ENCODE measurements around the gene ATXN7L3B. TPM values are rescaled to one million over a fixed set of nuclear protein-coding genes. Genes with fewer than 3 reads are reported as not detected.

The ATXN7L3B gene
- total RNA-seq, 3 donors from 2014 or later (not counting 1 experiment from before 2014, with no cell fraction given), result 49.0 to 61.4 (median 51.6) TPM

GRCh38 chr12:74509886-74510285 is 27.7 kb upstream of the ATXN7L3B start:
- no peak for DNase-seq
- Mint-ChIP-seq H3K27me3 (ENCODE audit: low read depth in 2 of 2) (peaks cover 0 to 9% of the 10 kb centered on the region in 2 donors), H3K4me3 (no peak overlapping the region), H3K4me1 (no peaks in the 10 kb centered on the region), H3K36me3 (no peaks in the 10 kb centered on the region), H3K9me3 (peaks cover 0 to 3% of the 10 kb centered on the region in 2 donors), H3K27ac (no peak overlapping the region)
- no peak overlapping the region for H3K27ac ChIP-seq (ENCODE audit: low read length)
- H3K4me1 ChIP-seq (ENCODE audit: control insufficient read depth, insufficient read depth, low read length), result no peaks in the 10 kb centered on the region
- peaks cover 2% of the 10 kb centered on the region for H3K27me3 ChIP-seq (ENCODE audit: control insufficient read depth, insufficient read depth, low read length)
- TF ChIP-seq, protein P1, sequence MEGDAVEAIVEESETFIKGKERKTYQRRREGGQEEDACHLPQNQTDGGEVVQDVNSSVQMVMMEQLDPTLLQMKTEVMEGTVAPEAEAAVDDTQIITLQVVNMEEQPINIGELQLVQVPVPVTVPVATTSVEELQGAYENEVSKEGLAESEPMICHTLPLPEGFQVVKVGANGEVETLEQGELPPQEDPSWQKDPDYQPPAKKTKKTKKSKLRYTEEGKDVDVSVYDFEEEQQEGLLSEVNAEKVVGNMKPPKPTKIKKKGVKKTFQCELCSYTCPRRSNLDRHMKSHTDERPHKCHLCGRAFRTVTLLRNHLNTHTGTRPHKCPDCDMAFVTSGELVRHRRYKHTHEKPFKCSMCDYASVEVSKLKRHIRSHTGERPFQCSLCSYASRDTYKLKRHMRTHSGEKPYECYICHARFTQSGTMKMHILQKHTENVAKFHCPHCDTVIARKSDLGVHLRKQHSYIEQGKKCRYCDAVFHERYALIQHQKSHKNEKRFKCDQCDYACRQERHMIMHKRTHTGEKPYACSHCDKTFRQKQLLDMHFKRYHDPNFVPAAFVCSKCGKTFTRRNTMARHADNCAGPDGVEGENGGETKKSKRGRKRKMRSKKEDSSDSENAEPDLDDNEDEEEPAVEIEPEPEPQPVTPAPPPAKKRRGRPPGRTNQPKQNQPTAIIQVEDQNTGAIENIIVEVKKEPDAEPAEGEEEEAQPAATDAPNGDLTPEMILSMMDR (IDR thresholded peaks at IDR 0.05), result no peak
- no peak overlapping the region for H3K4me3 ChIP-seq (ENCODE audit: low read length)
- intact Hi-C loops (cut with micrococcal nuclease), result no loop called here
- no peaks in the 10 kb centered on the region for H3K9me3 ChIP-seq (ENCODE audit: control insufficient read depth, insufficient read depth, low read length)
- H3K36me3 ChIP-seq (ENCODE audit: control insufficient read depth, insufficient read depth, low read length), result no peaks in the 10 kb centered on the region
- ATAC-seq, result no peak

DNA sequence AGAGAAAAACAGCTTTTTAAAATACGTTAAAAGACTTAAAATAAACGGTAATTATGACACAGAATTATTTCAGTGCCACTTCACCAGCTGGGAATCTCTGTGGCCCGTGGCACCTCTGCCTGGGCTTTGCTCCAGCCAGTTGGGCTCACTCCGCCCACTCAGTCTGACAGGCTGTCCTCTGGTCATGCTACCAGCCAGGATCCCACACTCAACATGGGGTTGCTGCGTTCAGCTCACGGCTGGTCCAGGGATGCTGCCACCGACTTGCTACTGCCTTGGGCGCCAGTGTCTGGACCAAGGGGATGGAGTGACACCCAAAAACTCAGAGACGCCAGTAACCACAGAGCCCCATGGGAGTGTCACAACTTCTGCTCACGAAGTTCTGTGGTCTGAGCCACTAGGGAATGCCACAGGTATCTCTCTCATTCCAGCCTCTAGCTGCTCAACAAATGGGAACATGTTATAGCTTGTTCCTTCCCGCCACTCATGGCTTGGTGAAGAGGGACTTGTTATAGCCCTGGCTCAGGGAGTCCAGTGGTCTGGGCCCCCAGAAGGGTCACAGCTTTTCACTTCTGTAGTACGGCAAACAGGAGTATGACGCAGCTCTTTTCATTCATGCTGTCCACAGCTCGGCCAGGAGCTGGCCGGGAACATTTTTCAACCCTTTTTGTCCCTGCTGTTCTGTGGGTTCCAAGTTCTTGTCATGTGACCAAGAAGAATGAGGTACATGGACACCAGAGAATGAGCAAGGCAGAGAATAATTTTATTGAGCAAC is 23.4 kb upstream of the ATXN7L3B start:
- H3K27me3 ChIP-seq (ENCODE audit: control insufficient read depth, insufficient read depth, low read length), result peaks cover 2% of the 10 kb centered on the region
- no peak overlapping the region for H3K27ac ChIP-seq (ENCODE audit: low read length)
- Mint-ChIP-seq H3K9me3 (no peaks in the 10 kb centered on the region), H3K4me1 (no peaks in the 10 kb centered on the region), H3K36me3 (no peaks in the 10 kb centered on the region), H3K27me3 (ENCODE audit: low read depth in 2 of 2) (peaks cover 5 to 9% of the 10 kb centered on the region in 2 donors), H3K27ac (no peak overlapping the region), H3K4me3 (no peak overlapping the region)
- H3K4me3 ChIP-seq (ENCODE audit: low read length), result no peak overlapping the region
- no peak for DNase-seq
- no peaks in the 10 kb centered on the region for H3K9me3 ChIP-seq (ENCODE audit: control insufficient read depth, insufficient read depth, low read length)
- H3K4me1 ChIP-seq (ENCODE audit: control insufficient read depth, insufficient read depth, low read length), result no peaks in the 10 kb centered on the region
- 89% methylated on average over 15 of the region's 15 CpGs for WGBS (ENCODE audit: insufficient coverage)
- no peak for ATAC-seq
- TF ChIP-seq, protein P1 (IDR thresholded peaks at IDR 0.05), result no peak
- no peaks in the 10 kb centered on the region for H3K36me3 ChIP-seq (ENCODE audit: control insufficient read depth, insufficient read depth, low read length)
- intact Hi-C loops (cut with micrococcal nuclease), result no loop called here

- no peak for ATAC-seq
- Mint-ChIP-seq H3K4me1 (no peaks in the 10 kb centered on the region), H3K27me3 (ENCODE audit: low read depth in 2 of 2) (peaks cover 2 to 5% of the 10 kb centered on the region in 2 donors), H3K9me3 (no peaks in the 10 kb centered on the region), H3K27ac (no peak overlapping the region), H3K36me3 (no peaks in the 10 kb centered on the region), H3K4me3 (no peak overlapping the region)
- DNase-seq, result no peak
- Histone ChIP-seq H3K27ac (ENCODE audit: low read length) (no peak overlapping the region), H3K4me3 (ENCODE audit: low read length) (no peak overlapping the region), H3K4me1 (ENCODE audit: control insufficient read depth, insufficient read depth, low read length) (no peaks in the 10 kb centered on the region), H3K36me3 (ENCODE audit: control insufficient read depth, insufficient read depth, low read length) (no peaks in the 10 kb centered on the region), H3K9me3 (ENCODE audit: control insufficient read depth, insufficient read depth, low read length) (no peaks in the 10 kb centered on the region), H3K27me3 (ENCODE audit: control insufficient read depth, insufficient read depth, low read length) (peaks cover 2% of the 10 kb centered on the region)
- no CpG with 5 or more reads among the region's 2 CpGs for WGBS (ENCODE audit: insufficient coverage)
- intact Hi-C loops (cut with micrococcal nuclease), result no loop called here
- TF ChIP-seq, protein P1 (IDR thresholded peaks at IDR 0.05), result no peak
These were observed 21.8 kb upstream of the ATXN7L3B start for GRCh38 chr12:74515849-74516248.

DNA sequence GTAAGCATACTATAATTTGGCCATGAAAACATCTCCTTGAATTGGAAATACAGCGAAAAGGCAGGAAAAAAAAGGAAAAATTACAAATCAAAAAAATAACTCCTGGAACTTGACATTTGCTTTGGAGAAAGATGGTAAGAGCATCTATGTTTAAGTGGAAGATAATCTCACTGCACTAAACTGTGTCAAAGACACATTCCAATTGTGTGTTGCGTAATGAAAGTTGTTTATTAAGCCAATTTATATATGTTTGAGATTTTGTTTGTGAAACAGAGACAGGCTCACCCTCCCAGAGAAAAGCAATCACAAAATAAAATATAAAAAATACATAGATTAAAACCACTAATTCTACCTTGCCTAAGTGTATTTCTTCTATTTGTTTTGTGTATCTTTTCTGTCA is 11.1 kb upstream of the ATXN7L3B start:
- Histone ChIP-seq H3K4me3 (ENCODE audit: low read length) (no peak overlapping the region), H3K27ac (ENCODE audit: low read length) (no peak overlapping the region), H3K36me3 (ENCODE audit: control insufficient read depth, insufficient read depth, low read length) (no peaks in the 10 kb centered on the region), H3K9me3 (ENCODE audit: control insufficient read depth, insufficient read depth, low read length) (no peaks in the 10 kb centered on the region), H3K4me1 (ENCODE audit: control insufficient read depth, insufficient read depth, low read length) (no peaks in the 10 kb centered on the region), H3K27me3 (ENCODE audit: control insufficient read depth, insufficient read depth, low read length) (peaks cover 2% of the 10 kb centered on the region)
- DNase-seq (no peak), ATAC-seq (no peak)
- no CpG with 5 or more reads among the region's 2 CpGs for WGBS (ENCODE audit: insufficient coverage)
- TF ChIP-seq, protein P1 (IDR thresholded peaks at IDR 0.05), result no peak
- no peaks in the 10 kb centered on the region for H3K9me3 Mint-ChIP-seq
- no peaks in the 10 kb centered on the region for H3K36me3 Mint-ChIP-seq
- H3K4me1 Mint-ChIP-seq, result no peaks in the 10 kb centered on the region
- peaks cover 3 to 8% of the 10 kb centered on the region in 2 donors for H3K27me3 Mint-ChIP-seq (ENCODE audit: low read depth in 2 of 2)
- no peak overlapping the region for H3K4me3 Mint-ChIP-seq
- intact Hi-C loops (cut with micrococcal nuclease), result no loop called here
- H3K27ac Mint-ChIP-seq, result no peak overlapping the region
